Psoas muscle (tissue), 8 donors: ENCODE data around the gene HIRIP3. TPM values are rescaled to one million over a fixed set of nuclear protein-coding genes. Genes with fewer than 3 reads are reported as not detected.
A peak's percentile ranks its signal among the peaks of the same experiment; 100 is the strongest.

Experiments
- ATAC-seq, 4 donors: fragments of 200-7000 bp; cut with Tn5 transposase; one replicate each; pipeline ENCODE4 v1.9.1; 2020; ENCODE audit warnings: moderate library complexity in 3 of 4, mild to moderate bottlenecking in 2 of 4
- DNase-seq, 2 donors: peaks; one replicate each; pipeline ENCODE4 v3.0.0-alpha.2; 2020
- H3K27ac ChIP-seq: fragments of 200-600 bp; one replicate; pipeline ENCODE4 v1.8.0; 2022
- H3K27me3 ChIP-seq, 3 donors: fragments of 200-600 bp in 1 of 3; one replicate each; pipeline versions ENCODE4 v1.6.1 to v1.8.0; 2013 to 2022; ENCODE audit warnings: low read length in 2 of 3, mild to moderate bottlenecking in 2 of 3, moderate library complexity in 1 of 3; ENCODE audit not compliant: insufficient read depth in 3 of 3
- H3K36me3 ChIP-seq, 2 donors: fragments of 200-600 bp in 1 of 2; one replicate each; pipeline versions ENCODE4 v1.6.1 to v1.8.0; 2013 to 2022; ENCODE audit warnings: low read depth in 1 of 2, mild to moderate bottlenecking in 1 of 2, moderate library complexity in 1 of 2; ENCODE audit not compliant: insufficient read depth in 1 of 2
- H3K4me1 ChIP-seq: fragments of 200-600 bp; one replicate; pipeline ENCODE4 v1.8.0; 2022
- H3K4me3 ChIP-seq: fragments of 200-600 bp; one replicate; pipeline ENCODE4 v1.8.0; 2022; ENCODE audit warnings: mild to moderate bottlenecking
- H3K9me3 ChIP-seq: fragments of 200-600 bp; one replicate; pipeline ENCODE4 v1.8.0; 2022
- WGBS, 3 donors: extraction: QIAGEN DNeasy Blood & Tissue Kit; methylation state at CpG; one replicate each; pipeline versions ENCODE4 v1.1.6 to v1.1.7; 2013; 5-methylcytosine and 5-hydroxymethylcytosine counted together
- intact Hi-C, 2 donors: fragments of 100-400 bp; cut with DNase I; formaldehyde crosslinking; loops; one replicate each; pipeline versions ENCODE4 v1.11.0 to v1.14.2; 2022
- polyA plus RNA-seq, 3 donors: library from polyadenylated mRNA; stranded (reverse); fragments of 200-250 nt; gene quantifications; one replicate each; pipeline ENCODE4 v1.2.3, GENCODE V29; 2013
- total RNA-seq, 4 donors: library from RNA; stranded (reverse); fragmentation: NEBNext Ultra II Directional in 2 of 4; extraction: Animal tissue kit (Norgen Biotek cat#: 25700) in 2 of 4; gene quantifications; one replicate each; pipeline versions ENCODE4 v1.2.1 to v1.2.4, GENCODE V29; 2021 to 2023
- TF ChIP-seq, protein P1 (sequence below): fragments of 200-600 bp; IDR thresholded peaks from one replicate; pipeline ENCODE4 v1.8.0; 2022; ENCODE audit warnings: antibody characterized with exemption
- donor health status: healthy with polysubstance abuse.
- donor health status: DM: no; HTN: no; CAD: no; lungs with moderate emphysema.
- donor health status: Bipolar disorder and iron deficiency.
- donor health status: healthy.
- donor health status: DM: yes; HTN: yes; CAD: no.
- donor health status: DM: no; HTN: no; CAD: no.
- donor health status: DM: no; HTN: no; CAD: no.
- donor health status: DM: yes; HTN: yes; CAD: no.

Gene HIRIP3
- total and polyA plus RNA-seq, 7 donors: 18.5 to 62.5 (median 21.6) TPM

DNA sequence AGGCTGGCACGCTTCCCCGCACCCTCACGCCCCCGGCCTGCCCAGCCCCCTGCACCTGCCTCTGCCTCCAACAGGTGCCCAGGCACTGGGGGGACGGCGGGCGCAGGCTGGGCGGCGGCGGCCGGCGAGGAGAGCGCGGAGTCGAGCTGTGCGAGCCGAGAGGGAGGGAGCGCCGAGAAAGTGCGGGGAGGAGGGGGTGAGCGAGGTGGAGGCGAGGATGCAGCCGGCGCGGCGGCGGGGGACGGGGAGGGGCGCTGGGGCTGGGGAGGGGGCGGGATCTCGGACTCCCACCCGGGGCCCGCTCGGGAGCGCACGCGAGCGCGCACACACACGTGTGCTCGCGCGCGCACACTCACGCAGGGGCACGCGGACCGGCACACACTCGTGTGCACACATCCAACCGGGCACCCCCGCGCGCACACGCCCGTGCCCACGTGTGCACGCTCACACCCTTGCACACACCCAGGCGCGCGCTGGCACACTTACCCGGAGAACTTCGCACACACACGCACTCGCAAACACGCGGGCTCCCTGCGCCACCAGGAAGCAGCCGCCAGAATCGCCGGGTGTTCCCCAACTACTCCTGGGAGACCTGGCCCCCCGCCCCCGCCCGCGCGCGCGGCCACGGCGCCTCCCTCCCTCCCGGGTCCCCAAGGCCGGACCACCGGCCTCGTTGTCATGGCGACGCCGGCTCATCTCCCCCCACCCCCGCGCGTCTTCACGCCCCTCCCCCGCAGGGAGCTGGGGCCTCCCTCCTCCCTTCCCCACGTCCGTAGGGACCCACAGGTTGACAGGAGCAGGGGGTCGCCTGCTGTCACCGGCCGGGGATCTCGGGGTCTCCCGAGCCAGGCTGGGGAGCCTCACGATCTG lies 15.7 kb upstream of the HIRIP3 start, which contains the start of gene DOC2A:
DOC2A (minus strand) TSS at position 184 of the 870 bp plus-strand sequence. CDS start 805 bp downstream, outside the sequence.
- Histone ChIP-seq H3K27ac (no peak within 1 kb of the TSS), H3K9me3 (no peaks in the 10 kb centered on the region), H3K4me3 (peak within 1 kb of the TSS; percentile 52), H3K36me3 (no peaks in the 10 kb centered on the region), H3K4me1 (no peaks in the 10 kb centered on the region), H3K27me3 (peaks cover 0 to 45% (median 17%) of the 10 kb centered on the region in 3 donors)
- TF ChIP-seq, protein P1, sequence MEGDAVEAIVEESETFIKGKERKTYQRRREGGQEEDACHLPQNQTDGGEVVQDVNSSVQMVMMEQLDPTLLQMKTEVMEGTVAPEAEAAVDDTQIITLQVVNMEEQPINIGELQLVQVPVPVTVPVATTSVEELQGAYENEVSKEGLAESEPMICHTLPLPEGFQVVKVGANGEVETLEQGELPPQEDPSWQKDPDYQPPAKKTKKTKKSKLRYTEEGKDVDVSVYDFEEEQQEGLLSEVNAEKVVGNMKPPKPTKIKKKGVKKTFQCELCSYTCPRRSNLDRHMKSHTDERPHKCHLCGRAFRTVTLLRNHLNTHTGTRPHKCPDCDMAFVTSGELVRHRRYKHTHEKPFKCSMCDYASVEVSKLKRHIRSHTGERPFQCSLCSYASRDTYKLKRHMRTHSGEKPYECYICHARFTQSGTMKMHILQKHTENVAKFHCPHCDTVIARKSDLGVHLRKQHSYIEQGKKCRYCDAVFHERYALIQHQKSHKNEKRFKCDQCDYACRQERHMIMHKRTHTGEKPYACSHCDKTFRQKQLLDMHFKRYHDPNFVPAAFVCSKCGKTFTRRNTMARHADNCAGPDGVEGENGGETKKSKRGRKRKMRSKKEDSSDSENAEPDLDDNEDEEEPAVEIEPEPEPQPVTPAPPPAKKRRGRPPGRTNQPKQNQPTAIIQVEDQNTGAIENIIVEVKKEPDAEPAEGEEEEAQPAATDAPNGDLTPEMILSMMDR: no peak
- 1% methylated on average over 49 to 97 of the region's 99 CpGs for WGBS, 3 donors
- DNase-seq: no peak
- intact Hi-C loops: no loop called here
- ATAC-seq: peak in 2 of 4 donors; percentile 10 to 28

DNA sequence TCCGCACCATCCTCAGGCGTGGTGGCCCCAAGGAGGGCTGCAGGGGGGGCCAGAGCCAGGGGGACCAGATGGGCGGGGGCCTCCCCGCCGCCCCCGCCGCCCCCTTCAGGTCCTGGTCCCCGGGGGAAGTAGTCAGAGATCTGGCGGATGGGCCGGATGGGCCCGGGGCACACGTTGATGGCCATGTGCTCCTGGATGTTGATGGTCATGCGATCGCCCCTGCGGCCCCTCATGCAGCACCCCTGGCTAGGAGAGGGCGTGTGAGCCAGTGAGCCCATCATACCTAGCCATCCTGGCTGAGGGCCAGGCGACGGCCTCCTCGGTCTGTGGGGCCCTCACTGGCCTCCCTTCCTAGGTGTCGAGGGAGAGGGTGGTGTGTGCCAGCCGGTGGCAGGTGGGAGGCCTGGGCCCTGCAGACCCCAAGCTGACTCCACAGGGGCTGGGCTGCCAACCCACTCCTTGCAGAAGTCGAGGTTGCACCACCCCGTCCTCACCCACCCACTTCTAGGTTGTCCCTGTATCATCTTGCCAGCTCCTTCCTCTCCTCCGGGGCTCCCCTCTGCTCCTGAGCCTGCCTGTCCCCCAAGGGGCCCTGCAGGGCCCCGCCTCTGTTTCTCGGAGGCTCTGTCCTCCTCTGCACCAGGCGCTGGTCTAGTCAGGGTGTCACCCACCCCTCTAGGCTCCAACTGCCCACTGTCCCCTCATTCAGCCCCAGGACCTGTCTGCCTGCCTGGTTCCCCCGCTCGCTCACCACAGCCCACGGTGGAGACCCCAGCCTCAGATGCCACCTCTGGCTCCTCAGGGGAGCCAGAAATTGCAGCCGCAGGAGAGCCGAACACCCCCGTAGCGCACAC lies 14.8 kb upstream of the HIRIP3 start:
- H3K27me3 ChIP-seq: peaks cover 0 to 45% (median 17%) of the 10 kb centered on the region in 3 donors
- ATAC-seq: no peak
- H3K4me1 ChIP-seq: no peaks in the 10 kb centered on the region
- no peak overlapping the region for H3K27ac ChIP-seq
- 15 to 19% (median 16%) methylated on average over 28 to 34 of the region's 34 CpGs for WGBS, 3 donors
- peak overlapping the region; percentile 52 for H3K4me3 ChIP-seq
- intact Hi-C loops: loop anchor here (5.0 kb wide), 1 partner anchor 148 kb away; the partner anchor contains the start of gene CDIPT (in 2 of the 2)
- H3K36me3 ChIP-seq: no peaks in the 10 kb centered on the region
- no peaks in the 10 kb centered on the region for H3K9me3 ChIP-seq
- TF ChIP-seq, protein P1: no peak
- DNase-seq: no peak

- H3K27me3 ChIP-seq: peaks cover 0 to 45% (median 17%) of the 10 kb centered on the region in 3 donors
- no peaks in the 10 kb centered on the region for H3K4me1 ChIP-seq
- intact Hi-C loops: loop anchor here (5.0 kb wide), 1 partner anchor 147 kb away; the partner anchor contains the start of gene CDIPT (in 2 of the 2)
- no peak overlapping the region for H3K4me3 ChIP-seq
- H3K36me3 ChIP-seq: peaks cover 0 to under 1% of the 10 kb centered on the region in 2 donors
- H3K9me3 ChIP-seq: no peaks in the 10 kb centered on the region
- WGBS, 3 donors: 40 to 43% (median 42%) methylated on average over 25 to 26 of the region's 26 CpGs
- TF ChIP-seq, protein P1: no peak
- ATAC-seq (no peak), DNase-seq (no peak)
- no peak overlapping the region for H3K27ac ChIP-seq
Measured at GRCh38 chr16:30009085-30009862, 13.9 kb upstream of the HIRIP3 start.

DNA sequence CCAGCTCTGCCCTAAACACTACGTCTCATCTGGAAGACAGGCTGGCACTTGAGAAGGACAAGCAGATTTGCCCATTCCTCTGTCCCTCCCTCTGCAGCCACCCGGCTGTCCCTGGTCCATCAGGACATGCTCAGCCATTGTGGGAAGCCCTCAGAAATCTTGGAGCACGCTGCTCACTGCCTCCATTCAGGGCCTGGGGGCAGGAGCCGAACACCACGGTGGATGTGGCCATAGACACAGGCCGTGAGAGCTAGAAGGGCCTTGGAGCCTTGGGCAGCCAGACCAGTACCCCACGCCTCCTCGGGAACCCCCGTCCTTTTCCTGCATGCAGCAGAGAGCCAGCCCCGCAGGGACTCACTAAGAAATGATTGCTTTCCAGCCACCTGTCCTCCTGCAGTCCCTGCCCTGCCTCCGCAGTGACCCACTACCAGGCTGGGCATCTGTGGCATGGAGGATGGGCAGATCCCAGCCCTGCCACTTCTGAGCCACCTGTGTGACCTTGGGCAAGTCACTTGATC lies 12.0 kb upstream of the HIRIP3 start:
- ATAC-seq: no peak
- TF ChIP-seq, protein P1: no peak
- peaks cover 0 to 34% (median 17%) of the 10 kb centered on the region in 3 donors for H3K27me3 ChIP-seq
- no peak overlapping the region for H3K4me3 ChIP-seq
- DNase-seq: no peak
- intact Hi-C loops: loop anchor here (5.0 kb wide), 1 partner anchor 145 kb away; the partner anchor contains the start of gene CDIPT (in 2 of the 2)
- H3K36me3 ChIP-seq: peaks cover 0 to 9% of the 10 kb centered on the region in 2 donors
- H3K27ac ChIP-seq: no peak overlapping the region
- no peaks in the 10 kb centered on the region for H3K9me3 ChIP-seq
- 61 to 71% (median 62%) methylated on average over 10 to 11 of the region's 11 CpGs for WGBS, 3 donors
- no peaks in the 10 kb centered on the region for H3K4me1 ChIP-seq
